IPS DF 6.9 (cell line): Measurements from ENCODE around the gene CHCHD6.

Source experiments
- DNase-seq: peaks from one replicate; pipeline ENCODE4 v3.0.0-alpha.2; 2013; ENCODE audit warnings: low read depth, low spot score
- H3K27ac ChIP-seq: one replicate; pipeline ENCODE4 v1.5.1; 2013; ENCODE audit warnings: low read length, control low read depth
- H3K27me3 ChIP-seq: 2 replicates; pipeline ENCODE4 v1.6.1; 2013; ENCODE audit warnings: mild to moderate bottlenecking, low read length; ENCODE audit not compliant: control insufficient read depth, insufficient read depth
- H3K36me3 ChIP-seq: 2 replicates; pipeline ENCODE4 v1.6.1; 2013; ENCODE audit warnings: low read length; ENCODE audit not compliant: control insufficient read depth, insufficient read depth
- H3K4me1 ChIP-seq: 2 replicates; pipeline ENCODE4 v1.6.1; 2013; ENCODE audit warnings: low read length; ENCODE audit not compliant: control insufficient read depth, insufficient read depth
- H3K4me3 ChIP-seq: 2 replicates; pipeline ENCODE4 v1.5.1; 2013; ENCODE audit warnings: mild to moderate bottlenecking, low read length
- H3K9me3 ChIP-seq: 2 replicates; pipeline ENCODE4 v1.6.1; 2013; ENCODE audit warnings: low read length, inconsistent platforms; ENCODE audit not compliant: control insufficient read depth, insufficient read depth
- WGBS: extraction: QIAGEN DNeasy Blood & Tissue Kit; methylation state at CpG from one replicate; pipeline ENCODE4 v1.1.7; 2013; ENCODE audit warnings: mixed read lengths, missing lambda C conversion rate; ENCODE audit not compliant: insufficient read length, insufficient coverage; 5-methylcytosine and 5-hydroxymethylcytosine counted together

The CHCHD6 gene

GRCh38 chr3:126959136-126959920, 255.3 kb downstream of the CHCHD6 start:
- Histone ChIP-seq H3K9me3 (no peaks in the 10 kb centered on the region), H3K4me3 (no peak overlapping the region), H3K27ac (no peak overlapping the region), H3K4me1 (no peaks in the 10 kb centered on the region), H3K27me3 (no peaks in the 10 kb centered on the region), H3K36me3 (no peaks in the 10 kb centered on the region)
- WGBS: no CpG with 5 or more reads among the region's 10 CpGs
- no peak for DNase-seq

GRCh38 chr3:126959921-126960603, 256.0 kb downstream of the CHCHD6 start:
- WGBS: no CpG with 5 or more reads among the region's 17 CpGs
- H3K9me3 ChIP-seq: no peaks in the 10 kb centered on the region
- H3K4me3 ChIP-seq: no peak overlapping the region
- no peak for DNase-seq
- H3K36me3 ChIP-seq: no peaks in the 10 kb centered on the region
- H3K4me1 ChIP-seq: no peaks in the 10 kb centered on the region
- no peaks in the 10 kb centered on the region for H3K27me3 ChIP-seq
- no peak overlapping the region for H3K27ac ChIP-seq

- H3K27me3 ChIP-seq: no peaks in the 10 kb centered on the region
- no CpG with 5 or more reads among the region's 17 CpGs for WGBS
- no peak overlapping the region for H3K4me3 ChIP-seq
- H3K4me1 ChIP-seq: no peaks in the 10 kb centered on the region
- H3K27ac ChIP-seq: no peak overlapping the region
- no peaks in the 10 kb centered on the region for H3K9me3 ChIP-seq
- no peaks in the 10 kb centered on the region for H3K36me3 ChIP-seq
- DNase-seq: no peak
Measured at GRCh38 chr3:126960604-126960995, 256.6 kb downstream of the CHCHD6 start.

GRCh38 chr3:126961191-126961790, 257.3 kb downstream of the CHCHD6 start:
- Histone ChIP-seq H3K4me3 (no peak overlapping the region), H3K36me3 (no peaks in the 10 kb centered on the region), H3K4me1 (no peaks in the 10 kb centered on the region), H3K9me3 (no peaks in the 10 kb centered on the region), H3K27me3 (no peaks in the 10 kb centered on the region), H3K27ac (no peak overlapping the region)
- no CpG with 5 or more reads among the region's 8 CpGs for WGBS
- no peak for DNase-seq

- no peaks in the 10 kb centered on the region for H3K4me1 ChIP-seq
- no peak for DNase-seq
- H3K9me3 ChIP-seq: no peaks in the 10 kb centered on the region
- no peaks in the 10 kb centered on the region for H3K27me3 ChIP-seq
- H3K4me3 ChIP-seq: no peak overlapping the region
- no peak overlapping the region for H3K27ac ChIP-seq
- no peaks in the 10 kb centered on the region for H3K36me3 ChIP-seq
- no CpG with 5 or more reads among the region's 11 CpGs for WGBS
Measured at GRCh38 chr3:126961791-126962461, 257.9 kb downstream of the CHCHD6 start.

- H3K9me3 ChIP-seq: no peaks in the 10 kb centered on the region
- no peaks in the 10 kb centered on the region for H3K27me3 ChIP-seq
- DNase-seq: no peak
- no peaks in the 10 kb centered on the region for H3K4me1 ChIP-seq
- no peak overlapping the region for H3K4me3 ChIP-seq
- no CpG with 5 or more reads among the region's 8 CpGs for WGBS
- no peaks in the 10 kb centered on the region for H3K36me3 ChIP-seq
- no peak overlapping the region for H3K27ac ChIP-seq
Measured at GRCh38 chr3:126962756-126963155, 258.7 kb downstream of the CHCHD6 start.

GRCh38 chr3:126963261-126964190, 259.5 kb downstream of the CHCHD6 start:
- H3K4me3 ChIP-seq: no peak overlapping the region
- no peaks in the 10 kb centered on the region for H3K4me1 ChIP-seq
- WGBS: no CpG with 5 or more reads among the region's 7 CpGs
- no peaks in the 10 kb centered on the region for H3K27me3 ChIP-seq
- H3K9me3 ChIP-seq: no peaks in the 10 kb centered on the region
- DNase-seq: no peak
- no peaks in the 10 kb centered on the region for H3K36me3 ChIP-seq
- H3K27ac ChIP-seq: no peak overlapping the region

- no peaks in the 10 kb centered on the region for H3K27me3 ChIP-seq
- H3K36me3 ChIP-seq: no peaks in the 10 kb centered on the region
- no peak overlapping the region for H3K4me3 ChIP-seq
- whole genome bisulfite sequencing: no CpG with 5 or more reads among the region's 7 CpGs
- H3K4me1 ChIP-seq: no peaks in the 10 kb centered on the region
- no peaks in the 10 kb centered on the region for H3K9me3 ChIP-seq
- no peak overlapping the region for H3K27ac ChIP-seq
- DNase-seq: no peak
Measured at GRCh38 chr3:126964261-126964660, 260.2 kb downstream of the CHCHD6 start.

- no peak for DNase-seq
- Histone ChIP-seq H3K4me1 (no peaks in the 10 kb centered on the region), H3K4me3 (no peak overlapping the region), H3K27me3 (no peaks in the 10 kb centered on the region), H3K27ac (no peak overlapping the region), H3K36me3 (no peaks in the 10 kb centered on the region), H3K9me3 (no peaks in the 10 kb centered on the region)
- no CpG with 5 or more reads among the region's 10 CpGs for WGBS
Measured at GRCh38 chr3:126964950-126965349, 260.9 kb downstream of the CHCHD6 start.
